Upper lobe of left lung (tissue), 6 donors: ENCODE measurements around the gene LRRC53. TPM values are rescaled to one million over a fixed set of nuclear protein-coding genes. Genes with fewer than 3 reads are reported as not detected.
A peak's percentile ranks its signal among the peaks of the same experiment; 100 is the strongest.

Source experiments
- ATAC-seq, 2 donors: fragments of 200-7000 bp; cut with Tn5 transposase; one replicate each; pipeline ENCODE4 v1.9.1; 2022; ENCODE audit warnings: mild to moderate bottlenecking in 2 of 2, moderate library complexity in 2 of 2; ENCODE audit not compliant: low FRiP score in 2 of 2
- DNase-seq, 2 donors: peaks; one replicate each; pipeline ENCODE4 v3.0.0-alpha.2; 2019 to 2020
- H3K27ac ChIP-seq, 4 donors: fragments of 200-600 bp; sonication (generic); one replicate each; pipeline ENCODE4 v1.5.1; 2016 to 2019
- H3K27me3 ChIP-seq, 4 donors: fragments of 200-600 bp; sonication (generic); one replicate each; pipeline ENCODE4 v1.5.1; 2017 to 2019
- H3K36me3 ChIP-seq, 4 donors: fragments of 200-600 bp; sonication (generic); one replicate each; pipeline ENCODE4 v1.5.1; 2016 to 2019
- H3K4me1 ChIP-seq, 4 donors: fragments of 200-600 bp; sonication (generic); one replicate each; pipeline ENCODE4 v1.5.1; 2018 to 2019
- H3K4me3 ChIP-seq, 4 donors: fragments of 200-600 bp; sonication (generic); one replicate each; pipeline ENCODE4 v1.5.1; 2017 to 2019; ENCODE audit warnings: mild to moderate bottlenecking in 2 of 4, moderate library complexity in 1 of 4
- H3K9me3 ChIP-seq, 4 donors: fragments of 200-600 bp; sonication (generic); one replicate each; pipeline ENCODE4 v1.5.1; 2018 to 2019
- EP300 ChIP-seq, 4 donors: sonication (generic); formaldehyde crosslinking; IDR thresholded peaks; one replicate each; pipeline ENCODE4 v1.5.1; 2017; ENCODE audit warnings: antibody characterized with exemption in 4 of 4, control low read depth in 2 of 4
- POLR2A ChIP-seq, 4 donors: fragments of 450-650 bp; IDR thresholded peaks; one replicate each; pipeline ENCODE4 v1.5.1; 2016 to 2017; ENCODE audit warnings: antibody characterized with exemption in 4 of 4, mild to moderate bottlenecking in 2 of 4
- POLR2AphosphoS5 ChIP-seq, 2 donors: sonication (generic); formaldehyde crosslinking; IDR thresholded peaks; one replicate each; pipeline ENCODE4 v1.5.1; 2017; ENCODE audit warnings: antibody characterized with exemption in 2 of 2
- WGBS, 2 donors: methylation state at CpG; one replicate each; pipeline ENCODE4 v1.1.5; 2017 to 2018; 5-methylcytosine and 5-hydroxymethylcytosine counted together
- total RNA-seq, 6 donors: library from RNA; depleted of rRNA in 4 of 6; stranded (reverse); fragments of >200 nt in 4 of 6; gene quantifications; one replicate each; pipeline versions ENCODE4 v1.1.0 to v1.2.1, GENCODE V29; 2016 to 2021
- TF ChIP-seq, protein P1 (sequence below), 6 experiments: fragments of 450-650 bp in 4 of 6; fragments of 200-600 bp in 2 of 6; sonication (generic) in 2 of 6; IDR thresholded peaks; one replicate each; pipeline ENCODE4 v1.5.1; 2016 to 2019; ENCODE audit warnings: antibody characterized with exemption in 6 of 6
- donor health status: DM: no; HTN: no; CAD: no; lungs with moderate emphysema.
- donor health status: DM: no; HTN: yes; CAD: no; lungs with severe emphysema.

LRRC53 gene
- total RNA-seq, 6 donors from 2014 or later: not detected

DNA sequence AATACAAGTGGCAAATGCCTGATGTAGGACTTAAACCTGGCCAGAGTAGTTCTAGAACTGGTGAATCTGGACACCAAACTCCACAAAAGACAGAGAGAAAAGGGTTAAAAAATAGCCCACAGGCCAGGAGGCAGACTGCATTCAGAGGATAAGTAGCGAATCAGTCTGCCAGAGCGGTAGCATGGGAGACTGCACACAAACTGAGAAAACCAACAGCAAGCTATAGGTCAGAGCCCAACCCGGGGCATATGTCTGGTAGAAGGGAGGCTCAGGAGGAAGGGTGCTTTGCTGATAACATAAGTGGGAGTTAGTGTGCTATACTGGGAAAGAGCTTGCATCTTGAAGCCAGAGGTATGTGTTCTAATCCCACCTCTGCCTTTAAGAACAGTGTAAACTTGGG is 4.0 kb downstream of the LRRC53 start:
- Histone ChIP-seq H3K4me1 (no peaks in the 10 kb centered on the region), H3K27me3 (no peaks in the 10 kb centered on the region), H3K27ac (no peak overlapping the region), H3K4me3 (no peak overlapping the region), H3K9me3 (no peaks in the 10 kb centered on the region), H3K36me3 (no peaks in the 10 kb centered on the region)
- 27% methylated on average over 3 of the region's 3 CpGs for WGBS, 2 donors
- DNase-seq (no peak), ATAC-seq (no peak)
- TF ChIP-seq POLR2A (IDR thresholded peaks at IDR 0.05) (no peak), POLR2AphosphoS5 (IDR thresholded peaks at IDR 0.05) (no peak), EP300 (IDR thresholded peaks at IDR 0.05) (no peak)
- TF ChIP-seq, protein P1, sequence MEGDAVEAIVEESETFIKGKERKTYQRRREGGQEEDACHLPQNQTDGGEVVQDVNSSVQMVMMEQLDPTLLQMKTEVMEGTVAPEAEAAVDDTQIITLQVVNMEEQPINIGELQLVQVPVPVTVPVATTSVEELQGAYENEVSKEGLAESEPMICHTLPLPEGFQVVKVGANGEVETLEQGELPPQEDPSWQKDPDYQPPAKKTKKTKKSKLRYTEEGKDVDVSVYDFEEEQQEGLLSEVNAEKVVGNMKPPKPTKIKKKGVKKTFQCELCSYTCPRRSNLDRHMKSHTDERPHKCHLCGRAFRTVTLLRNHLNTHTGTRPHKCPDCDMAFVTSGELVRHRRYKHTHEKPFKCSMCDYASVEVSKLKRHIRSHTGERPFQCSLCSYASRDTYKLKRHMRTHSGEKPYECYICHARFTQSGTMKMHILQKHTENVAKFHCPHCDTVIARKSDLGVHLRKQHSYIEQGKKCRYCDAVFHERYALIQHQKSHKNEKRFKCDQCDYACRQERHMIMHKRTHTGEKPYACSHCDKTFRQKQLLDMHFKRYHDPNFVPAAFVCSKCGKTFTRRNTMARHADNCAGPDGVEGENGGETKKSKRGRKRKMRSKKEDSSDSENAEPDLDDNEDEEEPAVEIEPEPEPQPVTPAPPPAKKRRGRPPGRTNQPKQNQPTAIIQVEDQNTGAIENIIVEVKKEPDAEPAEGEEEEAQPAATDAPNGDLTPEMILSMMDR (IDR thresholded peaks at IDR 0.05): no peak

DNA sequence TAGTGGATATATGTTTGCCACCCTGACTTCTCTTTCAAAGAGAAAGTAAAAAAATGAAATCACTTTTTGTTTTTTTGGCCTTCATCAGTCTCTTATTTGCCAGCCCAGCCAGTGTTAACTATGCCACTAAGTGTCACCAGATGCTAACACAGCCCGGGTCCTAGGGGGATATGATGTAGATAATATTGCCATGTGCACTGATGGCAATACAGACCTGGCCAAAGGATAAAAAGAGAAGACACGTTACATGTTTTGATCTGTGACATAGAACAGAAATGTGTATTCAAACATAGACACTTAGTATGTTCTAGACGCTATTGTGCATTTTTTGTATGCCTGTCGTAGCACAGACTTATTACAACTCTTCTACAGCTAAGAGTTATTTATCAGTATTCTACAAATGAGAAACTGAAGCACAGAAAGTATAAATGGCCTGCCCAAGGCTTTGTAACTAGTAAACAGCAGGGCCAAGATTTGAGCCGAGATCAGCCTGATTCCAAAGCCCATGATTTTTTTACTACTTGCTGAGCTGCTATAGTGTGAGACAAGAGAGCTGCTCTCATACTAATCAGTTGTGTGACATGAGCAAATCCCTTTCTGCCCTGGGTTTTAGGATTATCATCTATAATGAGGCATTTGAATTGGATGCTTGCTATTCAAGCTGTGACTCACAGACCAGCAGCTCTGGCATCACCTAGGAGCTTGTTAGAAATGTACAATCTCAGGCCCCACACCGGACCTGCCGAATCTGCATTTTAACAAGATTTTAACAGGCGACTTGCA is 6.3 kb downstream of the LRRC53 start:
- Histone ChIP-seq H3K27ac (no peak overlapping the region), H3K4me1 (no peaks in the 10 kb centered on the region), H3K4me3 (no peak overlapping the region), H3K36me3 (no peaks in the 10 kb centered on the region), H3K27me3 (no peaks in the 10 kb centered on the region), H3K9me3 (no peaks in the 10 kb centered on the region)
- WGBS, 2 donors: 69 to 70% methylated on average over 8 of the region's 8 CpGs
- DNase-seq: no peak
- TF ChIP-seq EP300 (IDR thresholded peaks at IDR 0.05): no peak
- TF ChIP-seq, protein P1 (IDR thresholded peaks at IDR 0.05): no peak
- no peak for TF ChIP-seq POLR2A (IDR thresholded peaks at IDR 0.05)
- no peak for TF ChIP-seq POLR2AphosphoS5 (IDR thresholded peaks at IDR 0.05)
- no peak for ATAC-seq

DNA sequence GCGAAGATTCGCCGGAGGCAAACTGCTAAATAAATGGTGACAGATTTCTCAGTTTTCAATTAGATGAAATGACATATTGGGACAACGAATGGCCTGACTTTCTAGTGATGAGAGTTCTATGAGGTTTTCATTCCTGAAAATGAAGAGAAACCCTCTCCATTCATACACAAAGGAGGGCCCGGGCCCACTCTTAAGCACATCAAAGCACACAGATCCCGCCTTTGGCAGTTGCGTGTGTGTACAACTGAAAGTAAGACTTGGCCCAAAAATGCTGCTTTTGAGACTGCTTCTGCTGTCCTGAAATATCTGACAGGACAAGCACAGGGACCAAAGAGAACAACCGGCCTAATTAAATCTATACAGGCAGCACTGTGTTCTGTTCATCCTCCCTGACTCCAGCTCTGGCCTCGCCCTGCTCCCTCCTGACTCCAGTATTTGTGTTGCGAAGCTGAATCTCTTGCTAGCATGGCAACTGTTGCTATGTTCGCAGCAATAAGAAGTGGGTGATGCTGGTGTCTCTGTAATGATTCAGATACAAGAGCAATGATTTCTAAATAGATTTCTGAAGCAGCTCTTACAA is 7.4 kb downstream of the LRRC53 start:
- no peak overlapping the region for H3K27ac ChIP-seq
- H3K36me3 ChIP-seq: no peaks in the 10 kb centered on the region
- DNase-seq: no peak
- 67 to 72% methylated on average over 11 of the region's 11 CpGs for WGBS, 2 donors
- H3K27me3 ChIP-seq: no peaks in the 10 kb centered on the region
- TF ChIP-seq POLR2AphosphoS5 (IDR thresholded peaks at IDR 0.05) (no peak), EP300 (IDR thresholded peaks at IDR 0.05) (no peak), POLR2A (IDR thresholded peaks at IDR 0.05) (no peak)
- TF ChIP-seq, protein P1 (IDR thresholded peaks at IDR 0.05): no peak
- H3K4me1 ChIP-seq: no peaks in the 10 kb centered on the region
- H3K4me3 ChIP-seq: no peak overlapping the region
- no peaks in the 10 kb centered on the region for H3K9me3 ChIP-seq
- no peak for ATAC-seq

DNA sequence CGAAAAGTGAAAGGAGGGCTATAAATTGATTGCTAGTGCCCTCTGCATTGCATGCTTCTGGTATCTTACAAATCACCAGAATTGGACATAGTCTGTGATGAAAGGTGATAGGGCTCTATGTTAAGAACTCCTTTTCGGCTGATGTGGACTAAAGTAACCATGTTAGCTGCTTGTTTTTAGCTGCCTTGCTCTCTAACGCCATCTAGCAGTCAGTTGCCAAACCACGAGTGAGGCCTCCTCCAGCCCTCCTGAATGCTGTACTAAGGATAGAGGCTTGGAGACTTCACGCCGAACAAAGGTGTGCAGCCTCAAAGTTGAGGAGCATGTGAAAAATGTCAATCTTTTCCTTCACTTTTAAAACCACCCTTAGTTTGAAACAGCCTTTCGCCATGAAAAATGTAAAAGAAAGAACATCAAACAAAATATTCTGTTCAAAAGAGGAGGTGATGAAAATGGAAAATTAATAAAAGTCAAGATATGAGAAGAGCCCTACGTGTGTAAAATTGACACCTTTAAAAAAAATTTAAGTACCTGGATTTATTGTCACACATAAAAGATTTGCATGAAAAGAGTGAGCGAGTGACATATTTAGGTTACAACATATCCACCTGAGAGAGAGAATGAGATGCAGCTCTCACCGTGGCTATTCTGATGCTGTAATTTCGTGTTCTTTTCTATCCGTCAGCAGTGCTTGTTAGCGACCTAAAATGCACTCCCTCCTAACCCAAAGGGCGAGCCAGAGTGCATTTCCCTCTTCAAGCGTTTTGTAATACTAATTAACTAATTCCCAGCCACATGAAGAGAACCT is 8.1 kb downstream of the LRRC53 start:
- Histone ChIP-seq H3K9me3 (no peaks in the 10 kb centered on the region), H3K27ac (no peak overlapping the region), H3K4me3 (no peak overlapping the region), H3K27me3 (no peaks in the 10 kb centered on the region), H3K4me1 (no peaks in the 10 kb centered on the region), H3K36me3 (no peaks in the 10 kb centered on the region)
- 36 to 41% methylated on average over 15 of the region's 15 CpGs for WGBS, 2 donors
- DNase-seq: peak in 1 of 2 donors; percentile 22
- TF ChIP-seq, protein P1 (IDR thresholded peaks at IDR 0.05): peak in 3 of 6 experiments; percentile 20 to 32 (median 26)
- no peak for TF ChIP-seq EP300 (IDR thresholded peaks at IDR 0.05)
- ATAC-seq: peak in 1 of 2 donors; percentile 63
